GM21367 (cell line): Measurements from ENCODE around the gene ZNF638.

ENCODE experiments used
- ATAC-seq: cut with Tn5 transposase; IDR thresholded peaks from one replicate; pipeline ENCODE4 v1.9.1; 2021; ENCODE audit not compliant: unreplicated experiment

Gene ZNF638

GRCh38 chr2:71336384-71336783 is 4.8 kb downstream of the ZNF638 start:
- no peak for ATAC-seq

GRCh38 chr2:71336802-71337201 is 5.2 kb downstream of the ZNF638 start:
- no peak for ATAC-seq

GRCh38 chr2:71337776-71338175 is 6.2 kb downstream of the ZNF638 start:
- ATAC-seq, result no peak

- ATAC-seq, result no peak
Measured at GRCh38 chr2:71339685-71340084, 8.1 kb downstream of the ZNF638 start.

GRCh38 chr2:71340176-71340575 is 8.6 kb downstream of the ZNF638 start:
- ATAC-seq, result no peak

- no peak for ATAC-seq
Measured at GRCh38 chr2:71341645-71342044, 10.1 kb downstream of the ZNF638 start.

GRCh38 chr2:71346065-71346464 is 14.5 kb downstream of the ZNF638 start:
- no peak for ATAC-seq

GRCh38 chr2:71347517-71347916 is 15.9 kb downstream of the ZNF638 start:
- ATAC-seq, result no peak

GRCh38 chr2:71348302-71348701 is 16.7 kb downstream of the ZNF638 start:
- no peak for ATAC-seq

GRCh38 chr2:71353248-71353647 is 21.7 kb downstream of the ZNF638 start:
- peak; percentile 58 for ATAC-seq

- no peak for ATAC-seq
Measured at GRCh38 chr2:71358931-71359671, 27.5 kb downstream of the ZNF638 start.

GRCh38 chr2:71360434-71360975 is 28.9 kb downstream of the ZNF638 start:
- no peak for ATAC-seq

GRCh38 chr2:71361631-71362030 is 30.0 kb downstream of the ZNF638 start:
- ATAC-seq, result no peak

- ATAC-seq, result no peak
Measured at GRCh38 chr2:71362447-71362846, 30.9 kb downstream of the ZNF638 start.

- ATAC-seq, result no peak
Measured at GRCh38 chr2:71370015-71370414, 38.4 kb downstream of the ZNF638 start.

- no peak for ATAC-seq
Measured at GRCh38 chr2:71372042-71372441, 40.5 kb downstream of the ZNF638 start.

- ATAC-seq, result no peak
Measured at GRCh38 chr2:71379086-71379485, 47.5 kb downstream of the ZNF638 start.

GRCh38 chr2:71380665-71381064 is 49.1 kb downstream of the ZNF638 start:
- no peak for ATAC-seq

GRCh38 chr2:71385012-71385411 is 53.4 kb downstream of the ZNF638 start:
- ATAC-seq, result no peak

- ATAC-seq, result no peak
Measured at GRCh38 chr2:71388214-71388613, 56.6 kb downstream of the ZNF638 start.

- no peak for ATAC-seq
Measured at GRCh38 chr2:71389384-71390072, 57.9 kb downstream of the ZNF638 start.

GRCh38 chr2:71393216-71393615 is 61.6 kb downstream of the ZNF638 start:
- ATAC-seq, result no peak
